ENCODE data around the gene DEFB113.

Gene DEFB113

GRCh38 chr6:49980898-49981297, 11.5 kb upstream of the DEFB113 start:
- H3K27ac ChIP-seq = no peak overlapping the region
- TF ChIP-seq CTCF (conservative IDR thresholded peaks at IDR 0.05) (no peak), ZFX (IDR thresholded peaks at IDR 0.05) (no peak)

DNA sequence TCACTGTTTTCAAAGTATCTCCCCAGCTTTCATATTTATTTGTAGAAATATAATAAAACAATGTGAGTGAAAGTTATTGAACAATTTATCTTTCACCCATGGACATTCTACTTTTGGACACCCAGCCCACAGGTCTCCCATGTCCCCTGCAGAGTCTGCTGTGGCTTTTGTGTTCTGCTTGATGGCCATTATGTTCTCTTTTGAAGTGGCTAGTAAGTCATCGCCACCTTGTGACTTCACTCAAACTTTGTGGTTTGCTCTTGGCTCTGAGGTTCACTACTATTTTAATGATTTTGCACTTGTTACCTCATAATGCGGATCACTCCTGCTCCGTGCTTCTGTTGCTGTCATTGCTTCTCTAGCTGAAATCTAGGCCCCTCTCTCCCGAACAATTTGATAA, 10.2 kb upstream of the DEFB113 start:
- TF ChIP-seq ZFX (IDR thresholded peaks at IDR 0.05) = no peak
- H3K27ac ChIP-seq = no peak overlapping the region

GRCh38 chr6:49978332-49979226, 9.2 kb upstream of the DEFB113 start:
- no peak overlapping the region for H3K27ac ChIP-seq
- TF ChIP-seq CTCF (conservative IDR thresholded peaks at IDR 0.05) (no peak), ZFX (IDR thresholded peaks at IDR 0.05) (no peak)

- TF ChIP-seq ZFX (IDR thresholded peaks at IDR 0.05) (no peak), CTCF (conservative IDR thresholded peaks at IDR 0.05) (no peak)
Measured at GRCh38 chr6:49966823-49967222, 2.6 kb downstream of the DEFB113 start.

GRCh38 chr6:49966334-49966733, 3.1 kb downstream of the DEFB113 start:
- TF ChIP-seq ZFX (IDR thresholded peaks at IDR 0.05) (no peak), CTCF (conservative IDR thresholded peaks at IDR 0.05) (no peak)

More at GRCh38 chr6:49966823-49967222, 2.6 kb downstream of the DEFB113 start:
- H3K27ac ChIP-seq = no peak overlapping the region

GRCh38 chr6:49964064-49964463, 5.4 kb downstream of the DEFB113 start, which contains the start of gene DEFB114:
DEFB114 (minus strand) TSS chr6:49964164; CDS start chr6:49964105, 59 bp downstream.
- no peak within 1 kb of the TSS for H3K27ac ChIP-seq

More at GRCh38 chr6:49966334-49966733, 3.1 kb downstream of the DEFB113 start:
- H3K27ac ChIP-seq = no peak overlapping the region

DNA sequence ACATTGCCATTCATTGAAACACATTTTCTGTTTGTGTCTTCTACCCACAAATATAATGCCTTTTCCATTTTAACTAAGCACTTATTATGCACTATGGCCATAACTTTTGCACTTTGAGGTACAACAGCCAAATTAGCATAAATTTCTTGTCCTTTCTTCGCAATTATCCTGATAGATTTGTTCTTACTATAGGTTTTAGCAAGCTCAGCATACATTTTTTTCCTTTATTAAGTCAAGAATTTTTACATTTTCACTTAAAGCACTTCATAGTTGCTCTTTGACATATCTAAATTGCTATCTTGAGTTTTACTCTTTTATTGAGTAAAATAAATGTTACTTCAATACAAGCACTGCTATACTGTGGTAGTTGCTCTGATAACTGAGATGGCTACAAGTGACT, 11.2 kb downstream of the DEFB113 start:
- TF ChIP-seq ZFX (IDR thresholded peaks at IDR 0.05) (no peak), CTCF (conservative IDR thresholded peaks at IDR 0.05) (no peak)
- H3K27ac ChIP-seq = no peak overlapping the region

More at GRCh38 chr6:49964064-49964463, 5.4 kb downstream of the DEFB113 start, which contains the start of gene DEFB114:
- TF ChIP-seq CTCF (conservative IDR thresholded peaks at IDR 0.05) (no peak), ZFX (IDR thresholded peaks at IDR 0.05) (no peak)

All from C4-2B (cell line).